Thymus (tissue), 11 donors: ENCODE data around the gene ZNF85. TPM values are rescaled to one million over a fixed set of nuclear protein-coding genes. Genes with fewer than 3 reads are reported as not detected.
"Not testable (repeated sequence)": the region's sequence is repeated elsewhere in the genome, so short reads cannot be mapped to it uniquely, and the experiment has no call there.

ENCODE experiments used
- DNase-seq, 9 donors: peaks; one replicate each; pipeline ENCODE4 v3.0.0-alpha.2; 2013; ENCODE audit warnings: low spot score in 9 of 9, low read depth in 6 of 9, missing footprints in 1 of 9
- H3K27ac ChIP-seq, 2 donors: one replicate each; pipeline ENCODE4 v1.5.1; 2013; ENCODE audit warnings: control low read depth in 1 of 2, low read depth in 1 of 2, low read length in 1 of 2, mild to moderate bottlenecking in 1 of 2, moderate library complexity in 1 of 2
- H3K27me3 ChIP-seq, 2 donors: one replicate each; pipeline ENCODE4 v1.5.1; 2013; ENCODE audit warnings: low read length in 1 of 2; ENCODE audit not compliant: control insufficient read depth in 2 of 2, insufficient read depth in 1 of 2
- H3K36me3 ChIP-seq, 2 donors: one replicate each; pipeline ENCODE4 v1.5.1; 2013; ENCODE audit warnings: low read length in 1 of 2, mild to moderate bottlenecking in 1 of 2, moderate library complexity in 1 of 2; ENCODE audit not compliant: control insufficient read depth in 2 of 2, insufficient read depth in 2 of 2
- H3K4me1 ChIP-seq, 2 donors: one replicate each; pipeline ENCODE4 v1.5.1; 2013; ENCODE audit warnings: low read length in 2 of 2; ENCODE audit not compliant: control insufficient read depth in 2 of 2, insufficient read depth in 2 of 2
- H3K4me3 ChIP-seq, 2 donors: one replicate each; pipeline ENCODE4 v1.5.1; 2013; ENCODE audit warnings: low read length in 2 of 2, control low read depth in 1 of 2, mild to moderate bottlenecking in 1 of 2
- H3K9me3 ChIP-seq, 2 donors: one replicate each; pipeline ENCODE4 v1.5.1; 2013; ENCODE audit warnings: low read length in 1 of 2, mild to moderate bottlenecking in 1 of 2; ENCODE audit not compliant: control insufficient read depth in 2 of 2, insufficient read depth in 1 of 2
- WGBS: extraction: QIAGEN DNeasy Blood & Tissue Kit; methylation state at CpG from one replicate; pipeline ENCODE4 v1.1.7; 2013; 5-methylcytosine and 5-hydroxymethylcytosine counted together
- polyA plus RNA-seq: library from polyadenylated mRNA; stranded (reverse); fragments of 200-250 nt; gene quantifications from one replicate; pipeline ENCODE4 v1.2.3, GENCODE V29; 2013
- total RNA-seq: library from RNA; stranded (reverse); fragments of 120-200 nt; gene quantifications from one replicate; pipeline ENCODE4 v1.2.4, GENCODE V29; 2013
- donor health status: healthy.

The ZNF85 gene
- total and polyA plus RNA-seq, 2 donors, result 15.8 to 19.3 TPM

DNA sequence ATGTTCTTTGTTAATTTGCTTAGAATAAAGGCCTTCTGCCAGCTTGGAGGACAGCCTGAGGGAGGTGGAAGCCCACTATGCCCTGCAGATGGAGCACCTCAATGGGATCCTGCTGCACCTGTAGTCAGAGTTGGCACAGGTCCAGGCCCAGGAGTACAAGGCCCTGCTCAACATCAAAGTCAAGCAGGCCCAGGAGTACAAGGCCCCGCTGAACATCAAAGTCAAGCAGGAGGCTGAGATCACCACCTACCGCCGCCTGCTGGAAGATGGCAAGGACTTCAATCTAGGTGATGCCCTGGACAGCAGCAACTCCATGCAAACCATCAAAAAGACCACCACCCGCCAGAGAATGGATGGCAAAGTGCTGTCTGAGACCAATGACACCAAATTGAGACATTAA is 41.7 kb downstream of the ZNF85 start:
- Histone ChIP-seq H3K9me3 (peaks cover 1 to 15% of the 10 kb centered on the region in 2 donors), H3K4me1 (no peaks in the 10 kb centered on the region), H3K27me3 (no peaks in the 10 kb centered on the region), H3K4me3 (no peak overlapping the region), H3K27ac (no peak overlapping the region), H3K36me3 (no peaks in the 10 kb centered on the region)
- WGBS, result 63% methylated on average over 4 of the region's 4 CpGs
- no peak for DNase-seq

DNA sequence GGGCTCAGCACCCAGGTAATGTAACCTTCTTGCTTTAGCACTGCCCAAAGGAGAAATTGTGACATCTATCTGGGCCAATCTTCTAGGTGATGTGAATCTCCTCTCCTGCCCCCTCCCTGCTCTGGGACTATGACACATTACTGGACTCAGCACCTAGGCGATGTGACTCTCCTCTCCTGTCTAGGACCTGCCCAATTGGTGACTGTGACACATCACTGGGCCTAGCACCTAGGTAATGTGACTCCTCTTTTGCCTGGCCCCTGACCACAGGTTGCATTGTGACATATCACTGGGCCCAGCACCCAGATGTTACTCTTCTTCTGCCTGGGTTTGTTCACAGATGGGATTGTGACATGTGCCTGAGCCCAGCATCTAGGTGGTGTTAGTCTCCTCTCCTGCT is 45.0 kb downstream of the ZNF85 start:
- H3K27me3 ChIP-seq, result no peaks in the 10 kb centered on the region
- no peaks in the 10 kb centered on the region for H3K36me3 ChIP-seq
- H3K4me1 ChIP-seq, result no peaks in the 10 kb centered on the region
- H3K4me3 ChIP-seq, result no peak overlapping the region
- H3K9me3 ChIP-seq, result peaks cover 5 to 23% of the 10 kb centered on the region in 2 donors
- no peak for DNase-seq
- WGBS, result 93% methylated on average over 1 of the region's 1 CpG
- no peak overlapping the region for H3K27ac ChIP-seq

DNA sequence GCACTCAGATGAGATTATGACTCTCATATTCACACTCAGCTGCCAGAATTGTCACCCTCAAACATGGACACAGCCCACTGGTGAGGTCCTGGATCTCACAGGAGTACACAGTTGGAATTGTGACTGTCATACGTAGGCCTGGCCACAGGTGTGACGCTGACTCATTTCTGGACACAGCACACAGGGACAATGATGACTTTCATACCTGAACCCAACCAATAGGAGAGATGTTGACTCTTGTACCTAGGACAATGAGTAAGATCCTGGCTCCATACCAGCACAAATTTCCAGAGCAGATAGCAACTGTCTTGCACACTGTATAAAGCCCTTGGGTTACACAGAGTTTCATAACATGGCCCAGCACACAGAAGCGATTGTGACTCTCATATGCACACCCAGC is 46.4 kb downstream of the ZNF85 start:
- Histone ChIP-seq H3K27ac (no peak overlapping the region), H3K27me3 (no peaks in the 10 kb centered on the region), H3K9me3 (peaks cover 5 to 23% of the 10 kb centered on the region in 2 donors), H3K36me3 (no peaks in the 10 kb centered on the region), H3K4me3 (no peak overlapping the region), H3K4me1 (no peaks in the 10 kb centered on the region)
- WGBS, result 95% methylated on average over 3 of the region's 3 CpGs
- no peak for DNase-seq

DNA sequence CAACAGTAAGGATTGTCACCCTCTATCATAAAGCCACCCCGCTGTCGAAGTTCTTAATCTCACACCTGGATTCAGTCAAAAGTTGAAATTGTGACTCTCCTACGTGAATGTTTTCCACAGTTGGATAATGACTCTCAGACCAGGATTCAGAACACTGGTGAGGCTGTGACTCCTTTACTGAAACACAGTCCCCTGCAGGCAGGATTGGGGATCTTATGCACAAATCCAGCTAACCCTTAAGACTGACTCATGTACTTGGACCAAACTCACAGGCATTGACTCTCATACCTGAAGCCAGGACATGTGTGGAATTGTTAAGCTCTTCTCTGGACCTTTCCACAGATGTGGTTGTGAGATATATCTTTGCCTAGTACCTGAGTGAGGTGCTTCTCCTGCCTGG is 46.8 kb downstream of the ZNF85 start:
- Histone ChIP-seq H3K9me3 (peaks cover 5 to 23% of the 10 kb centered on the region in 2 donors), H3K36me3 (no peaks in the 10 kb centered on the region), H3K4me3 (no peak overlapping the region), H3K27me3 (no peaks in the 10 kb centered on the region), H3K27ac (no peak overlapping the region), H3K4me1 (no peaks in the 10 kb centered on the region)
- WGBS, result 96% methylated on average over 3 of the region's 3 CpGs
- no peak for DNase-seq

DNA sequence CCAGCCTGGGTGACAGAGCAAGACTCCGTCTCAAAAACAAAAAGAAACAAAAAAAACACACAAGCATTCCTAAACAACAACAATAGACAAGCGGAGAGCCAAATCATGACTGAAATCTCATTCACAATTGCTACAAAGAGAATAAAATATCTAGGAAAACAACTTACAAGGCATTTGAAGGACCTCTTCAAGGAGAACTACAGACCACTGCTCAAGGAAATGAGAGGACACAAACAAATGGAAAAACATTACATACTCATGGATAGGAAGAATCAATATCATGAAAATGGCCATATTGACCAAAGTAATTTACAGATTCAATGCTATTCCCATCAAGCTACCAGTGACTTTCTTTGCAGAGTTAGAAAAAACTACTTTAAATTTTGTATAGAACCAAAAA is 69.7 kb downstream of the ZNF85 start:
- not testable (repeated sequence) for DNase-seq, H3K27me3 ChIP-seq, H3K4me1 ChIP-seq, H3K4me3 ChIP-seq, H3K36me3 ChIP-seq, H3K27ac ChIP-seq
- 93% methylated on average over 2 of the region's 2 CpGs for WGBS
- peaks cover 0 to 12% of the 10 kb centered on the region in 2 donors for H3K9me3 ChIP-seq

DNA sequence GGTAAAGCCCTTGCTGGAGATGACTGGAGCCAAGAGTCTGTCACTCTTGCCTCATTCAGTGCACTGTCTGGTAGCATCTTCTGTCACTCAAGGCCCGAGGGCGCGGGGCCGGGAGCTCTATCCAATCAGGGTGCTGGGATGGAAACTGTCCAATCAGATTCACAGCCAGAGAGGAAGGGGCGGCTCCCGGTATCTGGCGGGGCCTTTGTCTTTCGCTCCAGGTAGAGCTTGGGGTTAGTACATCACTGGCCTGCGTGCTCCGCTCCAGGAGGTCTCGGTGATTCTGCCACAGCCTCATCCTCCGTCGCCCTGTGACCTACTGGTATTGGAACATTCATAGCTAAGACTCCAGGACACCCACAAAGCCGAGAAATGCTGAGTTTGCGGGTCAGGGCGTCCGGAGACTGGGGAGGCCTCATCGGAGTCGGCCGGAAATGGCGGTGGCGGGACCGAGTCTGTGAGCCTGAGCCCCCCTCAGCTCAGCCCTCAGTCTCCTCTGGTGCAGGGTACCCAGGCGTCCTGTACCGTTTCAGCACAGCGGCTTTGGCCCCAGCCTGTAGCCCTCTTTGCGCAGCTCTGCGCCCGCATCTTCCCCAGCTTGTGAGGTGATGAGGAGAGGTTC is 76.8 kb downstream of the ZNF85 start:
- WGBS, result 4% methylated on average over 29 of the region's 29 CpGs
- no peaks in the 10 kb centered on the region for H3K36me3 ChIP-seq
- H3K4me3 ChIP-seq, result peak overlapping the region; percentile 42 to 45
- H3K27ac ChIP-seq, result no peak overlapping the region
- H3K4me1 ChIP-seq, result peaks cover 0 to 6% of the 10 kb centered on the region in 2 donors
- H3K9me3 ChIP-seq, result peaks cover 0 to 3% of the 10 kb centered on the region in 2 donors
- peak; percentile 73 to 95 (median 81) for DNase-seq
- no peaks in the 10 kb centered on the region for H3K27me3 ChIP-seq

Other genes starting within 250 kb of the ZNF85 start
- gene ZNF66, start 146.9 kb upstream of the ZNF85 start, total RNA-seq, result 6.1 TPM
- 2.8 TPM for gene ZNF66, start 146.9 kb upstream of the ZNF85 start, polyA plus RNA-seq
- gene ZNF430, start 97.4 kb downstream of the ZNF85 start, total RNA-seq, result 15.0 TPM
- gene ZNF430, start 97.4 kb downstream of the ZNF85 start, polyA plus RNA-seq, result 7.2 TPM
- 14.6 TPM for gene ZNF714, start 159.0 kb downstream of the ZNF85 start, total RNA-seq
- 5.0 TPM for gene ZNF714, start 159.0 kb downstream of the ZNF85 start, polyA plus RNA-seq
- gene ZNF431, start 218.8 kb downstream of the ZNF85 start, total RNA-seq, result 16.4 TPM
- gene ZNF431, start 218.8 kb downstream of the ZNF85 start, polyA plus RNA-seq, result 18.6 TPM